ENCODE measurements around the gene ARSB.

Gene ARSB

DNA sequence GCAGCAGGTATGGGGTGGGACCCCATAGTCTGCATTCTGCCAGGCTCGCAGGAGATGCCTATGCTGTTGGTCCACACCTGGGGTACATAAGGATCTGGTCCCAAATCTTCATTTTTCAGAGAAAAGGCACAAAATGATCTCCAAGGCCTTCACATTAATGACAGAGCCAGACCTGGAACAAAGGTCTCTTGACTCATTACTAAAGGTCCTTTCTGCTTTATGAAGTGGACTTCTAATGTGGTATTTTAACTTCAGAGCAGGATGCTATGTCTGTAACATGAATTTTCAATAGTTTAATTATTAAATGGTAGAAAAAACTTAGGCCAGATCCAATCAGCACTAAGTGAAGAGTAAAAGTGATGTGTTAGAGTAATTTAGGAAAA, 46.4 kb upstream of the ARSB start:
- Histone ChIP-seq H3K27me3 (ENCODE audit: insufficient read depth, low read length, poor library complexity, severe bottlenecking) (no peaks in the 10 kb centered on the region), H2AFZ (ENCODE audit: low read length) (no peak overlapping the region), H3K4me2 (ENCODE audit: low read depth, low read length, poor library complexity, severe bottlenecking) (no peak overlapping the region), H3F3A (ENCODE audit: low read depth) (no peaks in the 10 kb centered on the region), H3K4me1 (ENCODE audit: insufficient read depth, low read length, poor library complexity, severe bottlenecking) (no peaks in the 10 kb centered on the region), H3K9ac (ENCODE audit: low read depth, low read length, poor library complexity, severe bottlenecking) (no peak overlapping the region), H3K9me2 (replicated peaks; ENCODE audit: low read depth, low read length) (no peaks in the 10 kb centered on the region), H4K20me1 (ENCODE audit: insufficient read depth, low read length, poor library complexity, severe bottlenecking) (no peaks in the 10 kb centered on the region), H3K9me3 (ENCODE audit: insufficient read depth, low read depth, low read length) (no peaks in the 10 kb centered on the region), H3K79me2 (ENCODE audit: insufficient read depth, low read length) (no peaks in the 10 kb centered on the region), H3K4me3 (ENCODE audit: low read length, poor library complexity, severe bottlenecking) (no peak overlapping the region), H3K36me3 (ENCODE audit: insufficient read depth, low read length) (no peaks in the 10 kb centered on the region)
- TF ChIP-seq EZH2phosphoT487 (IDR thresholded peaks at IDR 0.05; ENCODE audit: borderline replicate concordance) = no peak
- TF ChIP-seq, protein P1, sequence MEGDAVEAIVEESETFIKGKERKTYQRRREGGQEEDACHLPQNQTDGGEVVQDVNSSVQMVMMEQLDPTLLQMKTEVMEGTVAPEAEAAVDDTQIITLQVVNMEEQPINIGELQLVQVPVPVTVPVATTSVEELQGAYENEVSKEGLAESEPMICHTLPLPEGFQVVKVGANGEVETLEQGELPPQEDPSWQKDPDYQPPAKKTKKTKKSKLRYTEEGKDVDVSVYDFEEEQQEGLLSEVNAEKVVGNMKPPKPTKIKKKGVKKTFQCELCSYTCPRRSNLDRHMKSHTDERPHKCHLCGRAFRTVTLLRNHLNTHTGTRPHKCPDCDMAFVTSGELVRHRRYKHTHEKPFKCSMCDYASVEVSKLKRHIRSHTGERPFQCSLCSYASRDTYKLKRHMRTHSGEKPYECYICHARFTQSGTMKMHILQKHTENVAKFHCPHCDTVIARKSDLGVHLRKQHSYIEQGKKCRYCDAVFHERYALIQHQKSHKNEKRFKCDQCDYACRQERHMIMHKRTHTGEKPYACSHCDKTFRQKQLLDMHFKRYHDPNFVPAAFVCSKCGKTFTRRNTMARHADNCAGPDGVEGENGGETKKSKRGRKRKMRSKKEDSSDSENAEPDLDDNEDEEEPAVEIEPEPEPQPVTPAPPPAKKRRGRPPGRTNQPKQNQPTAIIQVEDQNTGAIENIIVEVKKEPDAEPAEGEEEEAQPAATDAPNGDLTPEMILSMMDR (conservative IDR thresholded peaks at IDR 0.05; ENCODE audit: low read length) = no peak

DNA sequence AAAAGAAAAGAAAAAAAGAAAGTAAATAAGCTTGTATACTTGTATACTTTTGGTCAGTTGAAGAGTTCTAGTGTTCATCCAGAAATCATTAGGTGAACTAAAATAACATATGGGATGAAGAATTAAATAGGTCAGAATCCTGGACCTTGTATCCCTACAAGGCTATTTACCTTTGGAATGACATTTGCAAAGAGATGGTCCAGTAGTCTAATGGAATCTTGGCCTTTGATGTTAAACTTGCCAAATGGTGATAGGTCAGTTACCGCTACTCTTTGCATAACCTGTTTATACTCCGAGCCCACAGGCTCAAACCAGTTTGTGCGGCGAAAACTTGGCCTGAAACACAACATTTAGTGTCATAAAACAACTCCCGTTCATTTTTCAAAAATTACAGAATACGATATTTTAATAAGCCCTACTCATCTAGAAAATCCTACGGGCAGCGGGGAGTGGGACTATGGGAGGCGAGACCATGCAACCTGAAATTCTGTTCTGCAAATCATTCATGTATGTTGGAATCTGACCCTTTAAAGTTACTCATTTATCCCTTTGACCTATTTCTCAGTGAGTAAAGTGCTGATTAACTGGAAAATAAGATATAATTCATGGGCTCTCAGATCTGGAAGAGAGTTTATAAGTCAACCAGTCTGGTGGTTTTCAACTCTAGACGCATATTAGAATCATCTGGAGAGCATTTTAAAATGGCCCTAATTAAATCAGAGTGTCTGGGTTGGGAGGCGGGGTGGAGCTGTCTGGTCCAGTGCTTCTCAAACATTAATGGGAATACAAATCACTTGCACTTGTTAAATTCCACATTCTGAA, 45.8 kb upstream of the ARSB start:
- Histone ChIP-seq H3K9ac (ENCODE audit: low read depth, low read length, poor library complexity, severe bottlenecking) (no peak overlapping the region), H3F3A (ENCODE audit: low read depth) (no peaks in the 10 kb centered on the region), H3K9me3 (ENCODE audit: insufficient read depth, low read depth, low read length) (no peaks in the 10 kb centered on the region), H2AFZ (ENCODE audit: low read length) (no peak overlapping the region), H3K4me3 (ENCODE audit: low read length, poor library complexity, severe bottlenecking) (no peak overlapping the region), H3K79me2 (ENCODE audit: insufficient read depth, low read length) (no peaks in the 10 kb centered on the region), H3K4me1 (ENCODE audit: insufficient read depth, low read length, poor library complexity, severe bottlenecking) (no peaks in the 10 kb centered on the region), H4K20me1 (ENCODE audit: insufficient read depth, low read length, poor library complexity, severe bottlenecking) (no peaks in the 10 kb centered on the region), H3K9me2 (replicated peaks; ENCODE audit: low read depth, low read length) (no peaks in the 10 kb centered on the region), H3K4me2 (ENCODE audit: low read depth, low read length, poor library complexity, severe bottlenecking) (no peak overlapping the region), H3K36me3 (ENCODE audit: insufficient read depth, low read length) (no peaks in the 10 kb centered on the region), H3K27me3 (ENCODE audit: insufficient read depth, low read length, poor library complexity, severe bottlenecking) (no peaks in the 10 kb centered on the region)
- no peak for TF ChIP-seq EZH2phosphoT487 (IDR thresholded peaks at IDR 0.05; ENCODE audit: borderline replicate concordance)
- TF ChIP-seq, protein P1 (conservative IDR thresholded peaks at IDR 0.05; ENCODE audit: low read length) = no peak

DNA sequence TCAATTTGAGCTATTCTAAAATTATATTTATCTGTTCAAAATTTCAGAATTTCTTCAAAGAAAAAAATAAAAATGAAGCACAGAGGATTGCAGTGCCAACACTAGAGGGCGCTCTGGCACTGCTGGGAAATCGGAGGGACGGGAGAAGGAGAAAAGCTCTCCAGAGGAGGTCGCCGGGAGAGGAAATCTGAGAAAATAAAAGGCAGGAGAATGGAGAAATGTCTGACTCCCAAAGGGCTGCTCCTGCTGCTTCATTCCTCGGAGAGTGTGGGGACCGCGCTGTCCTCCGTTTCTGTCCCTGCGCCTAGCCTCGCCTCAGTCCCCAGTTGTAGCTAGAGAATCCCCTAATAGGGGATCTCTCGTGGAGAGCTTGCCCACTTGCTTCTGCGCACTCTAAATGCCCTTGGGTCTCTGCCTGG, 40.0 kb upstream of the ARSB start:
- H2AFZ ChIP-seq (ENCODE audit: low read length) = peak overlapping the region; percentile 85
- H3K4me1 ChIP-seq (ENCODE audit: insufficient read depth, low read length, poor library complexity, severe bottlenecking) = peaks cover 13% of the 10 kb centered on the region
- no peaks in the 10 kb centered on the region for H3F3A ChIP-seq (ENCODE audit: low read depth)
- no peak overlapping the region for H3K9ac ChIP-seq (ENCODE audit: low read depth, low read length, poor library complexity, severe bottlenecking)
- no peak overlapping the region for H3K4me3 ChIP-seq (ENCODE audit: low read length, poor library complexity, severe bottlenecking)
- H3K27me3 ChIP-seq (ENCODE audit: insufficient read depth, low read length, poor library complexity, severe bottlenecking) = no peaks in the 10 kb centered on the region
- H3K79me2 ChIP-seq (ENCODE audit: insufficient read depth, low read length) = no peaks in the 10 kb centered on the region
- no peaks in the 10 kb centered on the region for H3K9me2 ChIP-seq (replicated peaks; ENCODE audit: low read depth, low read length)
- no peaks in the 10 kb centered on the region for H3K9me3 ChIP-seq (ENCODE audit: insufficient read depth, low read depth, low read length)
- peak overlapping the region; percentile 44 for H3K4me2 ChIP-seq (ENCODE audit: low read depth, low read length, poor library complexity, severe bottlenecking)
- H4K20me1 ChIP-seq (ENCODE audit: insufficient read depth, low read length, poor library complexity, severe bottlenecking) = no peaks in the 10 kb centered on the region
- TF ChIP-seq, protein P1 (conservative IDR thresholded peaks at IDR 0.05; ENCODE audit: low read length) = peak; percentile 99
- TF ChIP-seq EZH2phosphoT487 (IDR thresholded peaks at IDR 0.05; ENCODE audit: borderline replicate concordance) = no peak
- H3K36me3 ChIP-seq (ENCODE audit: insufficient read depth, low read length) = no peaks in the 10 kb centered on the region
